Ovary (tissue), 9 donors: ENCODE data around the gene NCS1. TPM values are rescaled to one million over a fixed set of nuclear protein-coding genes. Genes with fewer than 3 reads are reported as not detected.
A peak's percentile ranks its signal among the peaks of the same experiment; 100 is the strongest.

ENCODE experiments used
- DNase-seq, 5 donors: peaks; one replicate each; pipeline ENCODE4 v3.0.0-alpha.2; 2019 to 2020
- H3K27ac ChIP-seq, 2 donors: fragments of 200-600 bp; one replicate each; pipeline versions ENCODE4 v1.5.1 to v1.8.0; 2019 to 2022
- H3K27me3 ChIP-seq: fragments of 200-600 bp; one replicate; pipeline ENCODE4 v1.8.0; 2022
- H3K36me3 ChIP-seq: fragments of 200-600 bp; sonication (generic); one replicate; pipeline ENCODE4 v1.5.1; 2019
- H3K4me1 ChIP-seq: one replicate; pipeline ENCODE4 v1.8.1; 2013; ENCODE audit warnings: mild to moderate bottlenecking, moderate library complexity; ENCODE audit not compliant: insufficient read depth
- H3K4me3 ChIP-seq: fragments of 200-600 bp; sonication (generic); one replicate; pipeline ENCODE4 v1.5.1; 2017
- H3K9me3 ChIP-seq, 2 donors: fragments of 200-600 bp in 1 of 2; sonication (generic) in 1 of 2; one replicate each; pipeline versions ENCODE4 v1.5.1 to v1.8.1; 2013 to 2019; ENCODE audit warnings: mild to moderate bottlenecking in 1 of 2, moderate library complexity in 1 of 2
- CTCF ChIP-seq, 3 donors: fragments of 450-650 bp in 2 of 3; fragments of 200-600 bp in 1 of 3; IDR thresholded peaks; one replicate each; pipeline versions ENCODE4 v1.5.1 to v1.8.0; 2016 to 2022; ENCODE audit warnings: antibody characterized with exemption in 3 of 3, mild to moderate bottlenecking in 1 of 3
- EP300 ChIP-seq: sonication (generic); formaldehyde crosslinking; IDR thresholded peaks from one replicate; pipeline ENCODE4 v1.6.1; 2017; ENCODE audit warnings: antibody characterized with exemption
- POLR2A ChIP-seq: fragments of 450-650 bp; IDR thresholded peaks from one replicate; pipeline ENCODE4 v1.6.1; 2017; ENCODE audit warnings: antibody characterized with exemption, mild to moderate bottlenecking, moderate library complexity
- WGBS, 3 donors: extraction: QIAGEN DNeasy Blood & Tissue Kit in 1 of 3; methylation state at CpG; one replicate each; pipeline versions ENCODE4 v1.1.5 to v1.1.7; 2013 to 2017; 5-methylcytosine and 5-hydroxymethylcytosine counted together
- intact Hi-C, 4 donors: fragments of 100-400 bp; cut with DNase I; formaldehyde crosslinking; loops; one replicate each; pipeline versions ENCODE4 v1.11.0 to v1.15.1; 2022 to 2023
- polyA plus RNA-seq, 2 donors: library from polyadenylated mRNA; stranded (reverse); fragments of 200-250 nt in 1 of 2; fragments of 350-450 nt in 1 of 2; fragmentation: Illumina TruSeq in 1 of 2; extraction: RNeasy Lipid Tissue Mini Kit (QIAGEN cat#74804) in 1 of 2; gene quantifications; one replicate each; pipeline ENCODE4 v1.2.3, GENCODE V29; 2013 to 2014
- total RNA-seq, 7 donors: library from RNA; depleted of rRNA in 2 of 7; stranded (reverse); fragments of >200 nt in 2 of 7; fragmentation: NEBNext Ultra II Directional in 3 of 7; extraction: Animal tissue kit (Norgen Biotek cat#: 25700) in 3 of 7; gene quantifications; one replicate each; pipeline versions ENCODE4 v1.1.0 to v1.2.4, GENCODE V29; 2016 to 2023
- donor health status: DM: no; HTN: no; CAD: no; lungs with moderate emphysema.
- donor health status: DM: no; HTN: no; CAD: no.
- donor health status: Bipolar disorder and iron deficiency.
- donor health status: DM: yes; HTN: yes; CAD: no.
- donor health status: DM: no; HTN: no; CAD: no.
- donor health status: DM: yes; HTN: yes; CAD: no.

Gene NCS1
- total and polyA plus RNA-seq, 9 donors = 3.6 to 46.7 (median 25.0) TPM

GRCh38 chr9:130138791-130139190, 33.4 kb upstream of the NCS1 start:
- Histone ChIP-seq H3K27ac (peak overlapping the region in 1 of 2 donors; percentile 66), H3K4me1 (peaks cover 10% of the 10 kb centered on the region), H3K9me3 (no peaks in the 10 kb centered on the region), H3K27me3 (no peaks in the 10 kb centered on the region), H3K36me3 (no peaks in the 10 kb centered on the region), H3K4me3 (no peak overlapping the region)
- WGBS, 3 donors = 4 to 14% (median 11%) methylated on average over 6 of the region's 6 CpGs
- DNase-seq = peak; percentile 82 to 92 (median 86)
- no peak for TF ChIP-seq EP300
- TF ChIP-seq POLR2A = no peak
- intact Hi-C loops = no loop called here

GRCh38 chr9:130139251-130139650, 33.0 kb upstream of the NCS1 start:
- no peak for DNase-seq
- no peak overlapping the region for H3K4me3 ChIP-seq
- H3K36me3 ChIP-seq = no peaks in the 10 kb centered on the region
- peaks cover 14% of the 10 kb centered on the region for H3K4me1 ChIP-seq
- H3K9me3 ChIP-seq = no peaks in the 10 kb centered on the region
- WGBS, 3 donors = 63 to 68% (median 64%) methylated on average over 10 of the region's 10 CpGs
- TF ChIP-seq EP300 = no peak
- no peak for TF ChIP-seq POLR2A
- no peak for TF ChIP-seq CTCF (IDR thresholded peaks at IDR 0.05)
- peak overlapping the region; percentile 35 to 66 for H3K27ac ChIP-seq
- intact Hi-C loops = no loop called here
- H3K27me3 ChIP-seq = no peaks in the 10 kb centered on the region

- Histone ChIP-seq H3K27ac (no peak overlapping the region), H3K4me1 (peaks cover 14% of the 10 kb centered on the region), H3K4me3 (no peak overlapping the region), H3K27me3 (no peaks in the 10 kb centered on the region), H3K36me3 (no peaks in the 10 kb centered on the region), H3K9me3 (no peaks in the 10 kb centered on the region)
- intact Hi-C loops = no loop called here
- 86 to 94% (median 88%) methylated on average over 10 of the region's 10 CpGs for WGBS, 3 donors
- TF ChIP-seq CTCF (IDR thresholded peaks at IDR 0.05) (no peak), EP300 (no peak), POLR2A (no peak)
- DNase-seq = no peak
Measured at GRCh38 chr9:130140706-130141105, 31.5 kb upstream of the NCS1 start.

- 64 to 80% (median 67%) methylated on average over 12 of the region's 12 CpGs for whole genome bisulfite sequencing, 3 donors
- no peak overlapping the region for H3K27ac ChIP-seq
- no peaks in the 10 kb centered on the region for H3K9me3 ChIP-seq
- TF ChIP-seq CTCF (IDR thresholded peaks at IDR 0.05) (no peak), POLR2A (no peak)
- no peak overlapping the region for H3K4me3 ChIP-seq
- DNase-seq = no peak
- intact Hi-C loops = loop anchor here in 1 of 4 donors (2.0 kb wide), 1 partner anchor 21 kb away; no protein-coding TSS in a partner anchor
- peaks cover 14% of the 10 kb centered on the region for H3K4me1 ChIP-seq
- H3K27me3 ChIP-seq = no peaks in the 10 kb centered on the region
- H3K36me3 ChIP-seq = no peaks in the 10 kb centered on the region
Measured at GRCh38 chr9:130142056-130142455, 30.1 kb upstream of the NCS1 start.

- H3K27ac ChIP-seq = no peak overlapping the region
- DNase-seq = no peak
- H3K4me3 ChIP-seq = no peak overlapping the region
- no peaks in the 10 kb centered on the region for H3K9me3 ChIP-seq
- 60 to 79% (median 76%) methylated on average over 6 of the region's 6 CpGs for WGBS, 3 donors
- intact Hi-C loops = loop anchor here in 1 of 4 donors (2.0 kb wide), 1 partner anchor 22 kb away; no protein-coding TSS in a partner anchor
- H3K36me3 ChIP-seq = no peaks in the 10 kb centered on the region
- TF ChIP-seq EP300 = no peak
- no peak for TF ChIP-seq CTCF (IDR thresholded peaks at IDR 0.05)
- H3K27me3 ChIP-seq = no peaks in the 10 kb centered on the region
- peaks cover 14% of the 10 kb centered on the region for H3K4me1 ChIP-seq
Measured at GRCh38 chr9:130142641-130143040, 29.6 kb upstream of the NCS1 start.
